ENCODE results near the gene HLA-DMB. TPM values are rescaled to one million over a fixed set of nuclear protein-coding genes. Genes with fewer than 3 reads are reported as not detected.

The HLA-DMB gene
- total RNA-seq, 1 donor from 2014 or later: 8.8 TPM

GRCh38 chr6:32886681-32887383, 54.0 kb downstream of the HLA-DMB start:
- DNase-seq (ENCODE audit: missing footprints): peak; percentile 50
- ATAC-seq: no peak
- intact Hi-C loops (cut with DNase I): loop anchor here (5.0 kb wide), 1 partner anchor 360 kb away; no protein-coding TSS in a partner anchor

- ATAC-seq (no peak), DNase-seq (ENCODE audit: missing footprints) (no peak)
- intact Hi-C loops (cut with DNase I): loop anchor here (1.0 to 5.0 kb wide), 2 partner anchors 99 to 362 kb away; no protein-coding TSS in a partner anchor
Observed at GRCh38 chr6:32885698-32886286, 55.0 kb downstream of the HLA-DMB start.

Other genes with a start within 250 kb of the HLA-DMB start
- 2.7 TPM for gene HLA-DQA2, start 199.6 kb downstream of the HLA-DMB start, total RNA-seq
- 3.1 TPM for gene HLA-DQB2, start 177.5 kb downstream of the HLA-DMB start, total RNA-seq
- not detected for gene HLA-DOB, start 124.0 kb downstream of the HLA-DMB start, total RNA-seq
- gene TAP2, start 102.3 kb downstream of the HLA-DMB start, total RNA-seq: 19.3 TPM
- gene PSMB8, start 97.0 kb downstream of the HLA-DMB start, total RNA-seq: 19.6 TPM
- 19.1 TPM for gene TAP1, start 87.3 kb downstream of the HLA-DMB start, total RNA-seq
- 13.4 TPM for gene PSMB9, start 86.8 kb downstream of the HLA-DMB start, total RNA-seq
- gene HLA-DMA, start 12.1 kb upstream of the HLA-DMB start, total RNA-seq: 19.7 TPM
- gene BRD2, start 27.6 kb upstream of the HLA-DMB start, total RNA-seq: 64.1 TPM
- 1.5 TPM for gene HLA-DOA, start 68.6 kb upstream of the HLA-DMB start, total RNA-seq
- 42.8 TPM for gene HLA-DPA1, start 132.6 kb upstream of the HLA-DMB start, total RNA-seq
- gene HLA-DPB1, start 135.0 kb upstream of the HLA-DMB start, total RNA-seq: 38.4 TPM